Stimulated activated CD4-positive, alpha-beta T cell treated with anti-CD3 and anti-CD28 coated beads, Interleukin-15, amount 100 ng/mL, for 1 hour (primary cell): ENCODE measurements around the gene CLASP1.
"Not testable (repeated sequence)": the region's sequence is repeated elsewhere in the genome, so short reads cannot be mapped to it uniquely, and the experiment has no call there.

Source experiments
- DNase-seq, 2 donors: peaks; one replicate each; pipeline ENCODE4 v3.0.0-alpha.2; 2020; ENCODE audit warnings: low read depth in 1 of 2, low spot score in 1 of 2

Gene CLASP1

DNA sequence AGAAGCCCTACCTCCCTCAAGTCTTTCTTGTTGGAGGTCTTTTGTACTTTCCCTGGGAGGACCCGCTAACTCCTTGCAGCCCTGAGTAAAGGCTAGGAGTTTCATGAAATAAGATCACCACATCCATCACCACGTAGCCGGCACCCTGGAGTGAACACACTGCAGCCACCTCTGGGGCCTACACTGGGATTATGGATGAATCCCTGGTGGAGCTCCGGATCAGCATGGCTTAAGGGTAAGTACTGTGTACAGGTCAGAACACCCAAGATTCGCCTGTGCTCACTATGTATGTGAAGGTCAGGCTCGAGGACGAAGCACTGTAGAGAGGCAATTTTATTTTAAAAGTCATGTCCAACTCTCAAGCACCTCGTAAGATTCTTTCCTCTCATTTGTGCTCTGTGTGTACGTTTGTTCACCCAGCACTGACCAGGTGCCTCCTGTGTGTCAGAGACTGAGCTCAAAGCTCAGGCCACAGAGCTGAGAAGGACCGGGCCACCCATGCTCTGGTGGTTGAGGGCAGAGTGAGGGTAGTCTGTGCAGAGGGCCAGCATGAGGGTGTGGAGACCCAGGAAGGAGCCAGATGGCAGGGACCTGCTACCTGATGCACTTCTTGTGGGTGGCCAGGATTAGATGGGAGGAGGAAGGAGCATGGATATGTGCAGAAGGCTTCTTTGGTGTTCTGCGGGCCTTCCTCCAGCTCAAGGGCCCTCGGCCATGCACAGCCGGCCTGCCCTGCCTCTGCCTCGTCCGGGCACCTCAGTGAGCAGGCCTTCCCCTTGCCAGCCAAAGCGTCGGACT, 297.5 kb downstream of the CLASP1 start:
- no peak for DNase-seq

DNA sequence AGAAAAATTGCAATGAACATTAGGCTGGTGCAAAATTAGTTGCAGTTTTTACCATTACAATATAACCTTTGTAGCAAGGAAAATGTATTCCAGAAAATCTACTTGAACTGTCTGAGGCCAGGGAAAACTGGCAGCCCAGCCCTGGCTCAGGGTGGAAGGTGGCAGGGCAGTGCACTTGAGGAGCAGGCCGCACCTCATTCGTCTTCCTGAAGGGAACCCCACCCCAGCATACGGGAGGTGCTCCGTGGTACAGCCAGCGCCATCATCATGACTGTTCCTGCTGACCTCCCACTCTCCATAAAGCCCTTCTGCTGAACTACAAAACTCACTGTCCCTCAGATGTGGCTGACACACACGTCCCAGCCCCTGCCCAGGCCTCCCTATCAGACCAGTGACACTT, 298.4 kb downstream of the CLASP1 start:
- no peak for DNase-seq

GRCh38 chr2:121350402-121350775, 298.9 kb downstream of the CLASP1 start:
- DNase-seq, result no peak

DNA sequence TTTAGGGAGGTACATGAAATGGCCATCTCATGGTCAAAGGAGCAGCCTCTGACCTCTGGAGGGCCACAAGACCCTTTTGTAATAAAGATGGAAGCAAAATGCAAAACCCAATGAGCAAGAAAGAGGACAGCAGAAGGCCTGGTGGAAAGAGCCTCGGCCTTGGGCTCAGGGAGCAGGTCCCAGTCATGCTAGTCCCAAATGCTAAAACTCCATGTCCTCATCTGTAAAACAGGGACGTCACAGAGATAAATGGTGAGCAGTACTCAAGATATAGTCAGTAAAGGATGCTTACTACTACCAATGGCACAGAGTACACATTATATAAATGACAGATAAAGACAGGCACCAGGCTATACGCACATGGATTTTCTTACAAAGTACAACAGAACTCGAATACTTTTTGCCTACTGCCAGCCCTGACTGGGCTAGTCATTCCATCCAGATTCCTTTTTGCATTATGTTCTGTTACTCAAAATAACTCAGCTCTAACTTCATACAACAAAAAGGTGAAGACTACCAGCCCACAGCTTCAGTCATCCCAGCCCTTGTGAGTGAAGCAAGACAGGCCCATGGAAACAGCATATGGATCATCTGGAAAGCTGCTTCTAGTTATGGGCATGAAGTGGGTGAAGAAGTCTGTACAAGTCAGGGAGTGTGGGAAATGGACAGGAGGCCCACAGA, 299.4 kb downstream of the CLASP1 start:
- no peak for DNase-seq

- DNase-seq, result no peak
These were observed 301.0 kb downstream of the CLASP1 start for GRCh38 chr2:121348128-121348740.

DNA sequence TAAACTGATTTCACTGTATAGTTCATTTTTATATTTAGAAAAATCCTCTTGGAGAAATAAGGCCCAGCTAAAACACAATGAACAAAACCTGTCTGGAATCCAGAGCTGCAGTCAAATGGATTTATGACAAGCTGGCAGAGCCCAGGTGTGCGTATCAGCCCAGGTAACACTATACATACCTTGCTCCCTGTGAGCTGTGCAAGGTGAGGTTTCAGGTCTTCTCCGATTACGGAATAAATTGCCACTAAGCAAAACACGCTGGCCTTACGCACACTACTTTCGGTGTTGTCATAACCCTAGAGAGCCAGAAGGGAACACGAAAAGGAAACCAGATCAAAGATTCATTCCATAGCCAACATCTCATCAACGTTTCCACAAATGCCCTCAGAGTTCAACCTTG, 302.4 kb downstream of the CLASP1 start:
- no peak for DNase-seq

GRCh38 chr2:121346407-121346806, 302.9 kb downstream of the CLASP1 start:
- no peak for DNase-seq

- no peak for DNase-seq
These were observed 303.4 kb downstream of the CLASP1 start for GRCh38 chr2:121345887-121346286.

- DNase-seq, result no peak
These were observed 304.2 kb downstream of the CLASP1 start for GRCh38 chr2:121345101-121345500.

DNA sequence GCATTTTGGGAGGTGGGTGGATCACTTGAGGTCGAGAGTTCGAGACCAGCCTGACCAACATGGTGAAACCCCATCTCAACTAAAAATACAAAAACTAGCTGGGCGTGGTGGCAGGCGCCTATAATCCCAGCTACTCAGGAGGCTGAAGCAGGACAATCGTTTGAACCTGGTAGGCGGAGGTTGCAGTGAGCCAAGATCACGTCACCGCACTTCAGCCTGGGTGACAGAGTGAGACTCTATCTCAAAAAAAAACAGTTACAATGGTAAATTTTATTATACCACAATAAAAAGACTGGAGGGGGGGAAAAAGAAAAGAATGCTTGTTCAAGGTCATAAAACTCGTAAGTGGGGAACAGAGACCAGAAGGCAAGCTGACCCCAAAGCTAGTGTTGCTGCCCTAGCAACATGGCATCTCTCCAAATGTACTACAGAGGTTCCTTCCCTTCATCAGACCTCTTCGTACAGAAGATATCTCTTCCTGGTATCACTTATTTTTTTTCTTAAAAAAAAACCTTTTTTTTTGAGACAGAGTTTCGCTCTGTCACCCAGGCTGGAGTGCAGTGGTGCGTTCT, 305.3 kb downstream of the CLASP1 start:
- DNase-seq, result not testable (repeated sequence)

- DNase-seq, result no peak
These were observed 306.1 kb downstream of the CLASP1 start for GRCh38 chr2:121343191-121343590.

- DNase-seq, result no peak
These were observed 306.5 kb downstream of the CLASP1 start for GRCh38 chr2:121342751-121343150.

GRCh38 chr2:121340926-121341325, 308.3 kb downstream of the CLASP1 start:
- no peak for DNase-seq

DNA sequence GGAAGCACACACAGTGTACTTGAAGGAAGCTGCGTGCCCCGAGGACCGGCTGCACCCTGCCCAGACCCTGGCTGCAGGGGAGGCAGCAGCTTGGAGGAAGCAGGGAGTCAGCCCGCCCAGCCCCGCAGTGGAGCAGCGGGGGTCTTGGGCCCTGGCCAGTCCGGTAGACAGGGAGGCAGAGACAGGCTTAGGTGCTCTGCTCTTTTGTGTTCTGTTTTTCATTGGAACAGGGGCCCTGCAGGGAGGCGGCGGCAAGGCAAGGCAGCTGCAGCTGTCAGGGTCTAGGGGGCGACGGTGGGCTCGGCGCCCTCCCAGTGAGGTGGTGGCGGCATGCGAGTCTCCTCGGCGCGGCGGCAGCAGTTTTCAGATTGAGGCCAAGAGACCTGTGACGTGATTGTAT, 311.0 kb downstream of the CLASP1 start:
- no peak for DNase-seq

GRCh38 chr2:121336528-121337294, 312.6 kb downstream of the CLASP1 start:
- DNase-seq, result no peak

DNA sequence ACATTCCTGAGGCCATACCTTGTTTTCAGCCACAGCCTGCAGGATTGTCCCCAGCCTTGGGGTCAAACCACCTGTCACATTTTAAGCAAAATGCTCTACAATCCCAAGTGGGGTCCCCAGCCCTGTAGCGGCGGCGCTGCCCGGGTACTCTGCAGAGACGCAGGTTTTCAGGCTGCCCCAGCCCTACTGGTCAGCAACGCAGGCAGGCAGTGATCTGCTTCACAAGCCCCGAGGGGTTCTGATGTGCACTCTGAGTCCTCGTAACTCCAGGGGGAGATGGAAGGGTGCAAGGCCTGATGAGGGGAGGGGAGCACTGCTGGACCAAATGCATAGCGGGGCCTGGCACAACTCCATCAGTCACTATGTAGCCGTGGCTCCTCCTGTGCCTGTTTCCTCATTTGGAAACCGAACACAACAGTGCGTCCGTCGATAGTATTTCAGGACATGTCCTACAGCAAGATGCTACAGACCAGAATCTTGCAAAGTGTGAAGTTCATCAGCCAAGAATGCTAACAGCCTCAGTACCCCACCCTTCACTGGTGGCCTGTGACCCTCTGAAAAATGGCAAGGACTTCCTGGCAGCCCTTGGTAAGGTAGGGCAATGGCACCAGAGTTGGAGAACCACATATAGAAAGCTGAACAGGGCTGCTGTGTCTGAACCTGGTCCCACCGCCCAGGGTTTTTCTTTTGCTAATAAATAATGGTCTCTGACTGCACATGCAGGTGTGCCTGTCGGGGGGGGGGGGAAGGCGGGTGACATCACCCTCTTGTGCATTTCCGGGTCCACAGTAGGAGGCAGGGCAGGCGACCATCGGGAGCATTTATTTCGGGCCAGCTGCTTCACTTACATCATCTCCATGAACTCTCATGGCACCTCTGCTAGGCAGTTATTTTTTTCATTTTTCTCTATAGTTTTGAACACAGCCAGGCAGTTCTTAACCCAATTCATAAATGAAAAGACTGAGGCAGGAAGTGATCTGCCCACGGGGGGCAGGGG, 313.7 kb downstream of the CLASP1 start:
- DNase-seq, result no peak

- DNase-seq, result no peak
These were observed 314.5 kb downstream of the CLASP1 start for GRCh38 chr2:121334581-121335293.

GRCh38 chr2:121333834-121334558, 315.3 kb downstream of the CLASP1 start:
- no peak for DNase-seq

- no peak for DNase-seq
These were observed 316.0 kb downstream of the CLASP1 start for GRCh38 chr2:121333231-121333630.
